ENCODE data around the gene CDKL5. TPM values are rescaled to one million over a fixed set of nuclear protein-coding genes. Genes with fewer than 3 reads are reported as not detected.

CDKL5 gene
- total RNA-seq, 2 experiments from 2014 or later = 1.2 to 1.5 TPM

GRCh38 chrX:18619288-18619687 lies 193.9 kb downstream of the CDKL5 start:
- ChIA-PET CTCF (no interaction called here), POLR2A (no interaction called here)
- H3K4me1 Mint-ChIP-seq = no peaks in the 10 kb centered on the region
- no peaks in the 10 kb centered on the region for H3K27me3 Mint-ChIP-seq
- H3K4me3 Mint-ChIP-seq = no peak overlapping the region
- H3K36me3 Mint-ChIP-seq (ENCODE audit: low read depth) = no peaks in the 10 kb centered on the region
- H3K27ac Mint-ChIP-seq = no peak overlapping the region
- intact Hi-C loops (cut with DNase I, micrococcal nuclease) = no loop called here
- ATAC-seq = no peak
- H3K9me3 Mint-ChIP-seq (ENCODE audit: low read depth) = no peaks in the 10 kb centered on the region
- DNase-seq = no peak

- no peaks in the 10 kb centered on the region for H3K27me3 Mint-ChIP-seq
- ChIA-PET POLR2A (no interaction called here), CTCF (no interaction called here)
- H3K27ac Mint-ChIP-seq = no peak overlapping the region
- DNase-seq = no peak
- no peaks in the 10 kb centered on the region for H3K4me1 Mint-ChIP-seq
- H3K36me3 Mint-ChIP-seq (ENCODE audit: low read depth) = peaks cover 2% of the 10 kb centered on the region
- intact Hi-C loops (cut with DNase I, micrococcal nuclease) = no loop called here
- H3K4me3 Mint-ChIP-seq = no peak overlapping the region
- H3K9me3 Mint-ChIP-seq (ENCODE audit: low read depth) = no peaks in the 10 kb centered on the region
- no peak for ATAC-seq
Measured at GRCh38 chrX:18620349-18620748, 194.9 kb downstream of the CDKL5 start.

- H3K4me1 Mint-ChIP-seq = no peaks in the 10 kb centered on the region
- H3K36me3 Mint-ChIP-seq (ENCODE audit: low read depth) = peaks cover 5% of the 10 kb centered on the region
- no peaks in the 10 kb centered on the region for H3K27me3 Mint-ChIP-seq
- ChIA-PET CTCF (no interaction called here), POLR2A (no interaction called here)
- ATAC-seq (no peak), DNase-seq (no peak)
- intact Hi-C loops (cut with DNase I, micrococcal nuclease) = no loop called here
- H3K27ac Mint-ChIP-seq = no peak overlapping the region
- H3K4me3 Mint-ChIP-seq = no peak overlapping the region
- H3K9me3 Mint-ChIP-seq (ENCODE audit: low read depth) = no peaks in the 10 kb centered on the region
Measured at GRCh38 chrX:18624599-18624998, 199.2 kb downstream of the CDKL5 start.

GRCh38 chrX:18630934-18631333 lies 205.5 kb downstream of the CDKL5 start:
- peaks cover 2% of the 10 kb centered on the region for H3K36me3 Mint-ChIP-seq (ENCODE audit: low read depth)
- no peaks in the 10 kb centered on the region for H3K9me3 Mint-ChIP-seq (ENCODE audit: low read depth)
- no peaks in the 10 kb centered on the region for H3K4me1 Mint-ChIP-seq
- no peak overlapping the region for H3K4me3 Mint-ChIP-seq
- DNase-seq = no peak
- ChIA-PET CTCF (interaction anchor here (1.0 kb wide), 1 partner anchor 620 kb away, joined by 5 read pairs; no protein-coding TSS in a partner anchor), POLR2A (no interaction called here)
- intact Hi-C loops (cut with DNase I, micrococcal nuclease) = no loop called here
- no peaks in the 10 kb centered on the region for H3K27me3 Mint-ChIP-seq
- H3K27ac Mint-ChIP-seq = no peak overlapping the region
- no peak for ATAC-seq

- no peak for ATAC-seq
- Mint-ChIP-seq H3K27ac (no peak overlapping the region), H3K4me1 (no peaks in the 10 kb centered on the region), H3K36me3 (ENCODE audit: low read depth) (no peaks in the 10 kb centered on the region), H3K27me3 (no peaks in the 10 kb centered on the region), H3K9me3 (ENCODE audit: low read depth) (no peaks in the 10 kb centered on the region), H3K4me3 (no peak overlapping the region)
- ChIA-PET POLR2A (no interaction called here), CTCF (no interaction called here)
- intact Hi-C loops (cut with DNase I, micrococcal nuclease) = no loop called here
- DNase-seq = no peak
Measured at GRCh38 chrX:18638398-18638797, 213.0 kb downstream of the CDKL5 start.

GRCh38 chrX:18639280-18639679 lies 213.9 kb downstream of the CDKL5 start:
- no peaks in the 10 kb centered on the region for H3K9me3 Mint-ChIP-seq (ENCODE audit: low read depth)
- no peaks in the 10 kb centered on the region for H3K27me3 Mint-ChIP-seq
- intact Hi-C loops (cut with DNase I, micrococcal nuclease) = no loop called here
- DNase-seq (no peak), ATAC-seq (no peak)
- H3K4me3 Mint-ChIP-seq = no peak overlapping the region
- no peaks in the 10 kb centered on the region for H3K36me3 Mint-ChIP-seq (ENCODE audit: low read depth)
- no peaks in the 10 kb centered on the region for H3K4me1 Mint-ChIP-seq
- ChIA-PET POLR2A (no interaction called here), CTCF (no interaction called here)
- no peak overlapping the region for H3K27ac Mint-ChIP-seq

GRCh38 chrX:18640686-18641085 lies 215.3 kb downstream of the CDKL5 start:
- intact Hi-C loops (cut with DNase I, micrococcal nuclease) = no loop called here
- Mint-ChIP-seq H3K4me1 (no peaks in the 10 kb centered on the region), H3K27ac (no peak overlapping the region), H3K9me3 (ENCODE audit: low read depth) (no peaks in the 10 kb centered on the region), H3K27me3 (no peaks in the 10 kb centered on the region), H3K36me3 (ENCODE audit: low read depth) (no peaks in the 10 kb centered on the region), H3K4me3 (no peak overlapping the region)
- POLR2A ChIA-PET = no interaction called here
- no peak for DNase-seq
- CTCF ChIA-PET = no interaction called here
- no peak for ATAC-seq

- Mint-ChIP-seq H3K4me1 (no peaks in the 10 kb centered on the region), H3K27me3 (no peaks in the 10 kb centered on the region), H3K36me3 (ENCODE audit: low read depth) (no peaks in the 10 kb centered on the region), H3K4me3 (no peak overlapping the region), H3K27ac (no peak overlapping the region), H3K9me3 (ENCODE audit: low read depth) (no peaks in the 10 kb centered on the region)
- DNase-seq (no peak), ATAC-seq (no peak)
- CTCF ChIA-PET = no interaction called here
- intact Hi-C loops (cut with DNase I, micrococcal nuclease) = no loop called here
- POLR2A ChIA-PET = no interaction called here
Measured at GRCh38 chrX:18643243-18643642, 217.8 kb downstream of the CDKL5 start.

- ChIA-PET POLR2A (no interaction called here), CTCF (no interaction called here)
- ATAC-seq (no peak), DNase-seq (no peak)
- no peaks in the 10 kb centered on the region for H3K9me3 Mint-ChIP-seq (ENCODE audit: low read depth)
- H3K27ac Mint-ChIP-seq = no peak overlapping the region
- intact Hi-C loops (cut with DNase I, micrococcal nuclease) = no loop called here
- no peaks in the 10 kb centered on the region for H3K4me1 Mint-ChIP-seq
- no peak overlapping the region for H3K4me3 Mint-ChIP-seq
- no peaks in the 10 kb centered on the region for H3K27me3 Mint-ChIP-seq
- H3K36me3 Mint-ChIP-seq (ENCODE audit: low read depth) = no peaks in the 10 kb centered on the region
Measured at GRCh38 chrX:18643853-18644252, 218.4 kb downstream of the CDKL5 start.

- intact Hi-C loops (cut with DNase I, micrococcal nuclease) = no loop called here
- no peaks in the 10 kb centered on the region for H3K9me3 Mint-ChIP-seq (ENCODE audit: low read depth)
- no peaks in the 10 kb centered on the region for H3K27me3 Mint-ChIP-seq
- ChIA-PET POLR2A (no interaction called here), CTCF (no interaction called here)
- no peaks in the 10 kb centered on the region for H3K36me3 Mint-ChIP-seq (ENCODE audit: low read depth)
- H3K4me3 Mint-ChIP-seq = no peak overlapping the region
- ATAC-seq = no peak
- no peaks in the 10 kb centered on the region for H3K4me1 Mint-ChIP-seq
- no peak for DNase-seq
- H3K27ac Mint-ChIP-seq = no peak overlapping the region
Measured at GRCh38 chrX:18647621-18648020, 222.2 kb downstream of the CDKL5 start.

GRCh38 chrX:18649498-18649951 lies 224.1 kb downstream of the CDKL5 start:
- Mint-ChIP-seq H3K9me3 (ENCODE audit: low read depth) (no peaks in the 10 kb centered on the region), H3K27ac (no peak overlapping the region), H3K4me1 (no peaks in the 10 kb centered on the region), H3K27me3 (no peaks in the 10 kb centered on the region), H3K36me3 (ENCODE audit: low read depth) (no peaks in the 10 kb centered on the region), H3K4me3 (no peak overlapping the region)
- ChIA-PET CTCF (interaction anchor here (0.6 kb wide), 1 partner anchor 743 kb away, joined by 3 read pairs; no protein-coding TSS in a partner anchor), POLR2A (no interaction called here)
- intact Hi-C loops (cut with DNase I, micrococcal nuclease) = no loop called here
- ATAC-seq (no peak), DNase-seq (no peak)

- ATAC-seq (no peak), DNase-seq (no peak)
- no peak overlapping the region for H3K27ac Mint-ChIP-seq
- H3K4me3 Mint-ChIP-seq = no peak overlapping the region
- no peaks in the 10 kb centered on the region for H3K9me3 Mint-ChIP-seq (ENCODE audit: low read depth)
- no peaks in the 10 kb centered on the region for H3K27me3 Mint-ChIP-seq
- CTCF ChIA-PET = no interaction called here
- no peaks in the 10 kb centered on the region for H3K4me1 Mint-ChIP-seq
- POLR2A ChIA-PET = interaction anchor here (0.6 kb wide), 1 partner anchor 572 kb away, joined by 4 read pairs; no protein-coding TSS in a partner anchor
- H3K36me3 Mint-ChIP-seq (ENCODE audit: low read depth) = no peaks in the 10 kb centered on the region
- intact Hi-C loops (cut with DNase I, micrococcal nuclease) = no loop called here
Measured at GRCh38 chrX:18650662-18651061, 225.3 kb downstream of the CDKL5 start.

- DNase-seq (no peak), ATAC-seq (no peak)
- ChIA-PET POLR2A (no interaction called here), CTCF (no interaction called here)
- no peaks in the 10 kb centered on the region for H3K36me3 Mint-ChIP-seq (ENCODE audit: low read depth)
- intact Hi-C loops (cut with DNase I, micrococcal nuclease) = no loop called here
- H3K4me1 Mint-ChIP-seq = no peaks in the 10 kb centered on the region
- H3K4me3 Mint-ChIP-seq = no peak overlapping the region
- no peaks in the 10 kb centered on the region for H3K9me3 Mint-ChIP-seq (ENCODE audit: low read depth)
- H3K27ac Mint-ChIP-seq = no peak overlapping the region
- H3K27me3 Mint-ChIP-seq = no peaks in the 10 kb centered on the region
Measured at GRCh38 chrX:18652636-18653035, 227.2 kb downstream of the CDKL5 start.

All from activated CD4-positive, alpha-beta T cell treated with anti-CD3 and anti-CD28 coated beads for 36 hours (primary cell).